Esophagus squamous epithelium (tissue), 4 donors: Measurements from ENCODE around the gene CD34.

ENCODE experiments used
- CTCF ChIP-seq, 6 experiments: fragments of 450-650 bp in 4 of 6; fragments of 200-600 bp in 2 of 6; sonication (generic) in 2 of 6; IDR thresholded peaks; one replicate each; pipeline ENCODE4 v1.5.1; 2016 to 2019; ENCODE audit warnings: antibody characterized with exemption in 6 of 6, mild to moderate bottlenecking in 4 of 6, moderate library complexity in 4 of 6
- POLR2A ChIP-seq, 4 donors: fragments of 450-650 bp; IDR thresholded peaks; one replicate each; pipeline ENCODE4 v1.6.1; 2017; ENCODE audit warnings: antibody characterized with exemption in 4 of 4, mild to moderate bottlenecking in 4 of 4, moderate library complexity in 3 of 4

GRCh38 chr1:207913951-207914350, 3.0 kb upstream of the CD34 start:
- no peak for TF ChIP-seq CTCF (IDR thresholded peaks at IDR 0.05)
- TF ChIP-seq POLR2A (IDR thresholded peaks at IDR 0.05): no peak
